Measurements from ENCODE around the gene RNF214.
"Not testable (repeated sequence)": the region's sequence is repeated elsewhere in the genome, so short reads cannot be mapped to it uniquely, and the experiment has no call there.

The RNF214 gene

DNA sequence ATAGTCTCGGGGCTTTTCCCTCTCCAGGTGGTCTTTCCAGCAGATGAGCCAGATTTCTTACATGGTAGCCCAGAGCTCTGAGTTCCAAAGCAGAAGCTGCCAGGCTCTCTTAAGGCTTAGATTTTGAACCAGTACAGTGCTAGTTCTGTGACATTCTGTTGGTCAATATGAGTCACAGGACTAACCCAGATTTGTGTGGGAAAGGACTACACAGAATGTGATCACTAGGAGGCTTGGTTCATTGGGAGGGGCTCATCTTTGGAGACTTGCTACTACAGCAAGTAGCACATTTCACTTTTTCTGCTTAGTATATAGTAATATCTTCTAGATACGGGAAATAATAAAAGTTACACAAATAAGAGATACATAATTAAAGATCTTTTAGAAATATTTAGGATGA lies 24.1 kb downstream of the RNF214 start:
- no peak for TF ChIP-seq POLR2AphosphoS5 (IDR thresholded peaks at IDR 0.05; ENCODE audit: low read depth, low read length)
- FAIRE-seq (no peak), DNase-seq (ENCODE audit: insufficient read length, low spot score) (no peak)

DNA sequence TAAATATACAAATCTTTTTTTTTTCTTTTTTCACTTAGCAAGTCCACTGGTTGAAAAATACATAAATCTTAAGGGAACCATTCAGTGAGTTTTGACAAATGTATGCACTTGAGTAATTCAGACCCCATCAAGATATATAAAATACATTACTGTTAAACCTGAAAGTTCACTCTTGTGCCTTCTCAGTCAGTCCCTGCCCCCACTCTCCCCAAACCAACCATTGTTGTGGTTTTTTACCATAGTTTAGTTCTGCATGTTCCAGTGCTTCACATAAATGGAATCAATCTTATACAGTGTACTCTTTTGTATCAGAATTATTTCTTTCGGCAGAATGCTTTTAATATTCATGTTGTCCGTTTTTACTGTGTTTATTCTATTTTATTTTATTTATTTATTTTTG lies 26.1 kb downstream of the RNF214 start:
- no peak for DNase-seq (ENCODE audit: insufficient read length, low spot score)
- TF ChIP-seq TAF1 (IDR thresholded peaks at IDR 0.05; ENCODE audit: low read depth, low read length), result no peak
- FAIRE-seq, result no peak

DNA sequence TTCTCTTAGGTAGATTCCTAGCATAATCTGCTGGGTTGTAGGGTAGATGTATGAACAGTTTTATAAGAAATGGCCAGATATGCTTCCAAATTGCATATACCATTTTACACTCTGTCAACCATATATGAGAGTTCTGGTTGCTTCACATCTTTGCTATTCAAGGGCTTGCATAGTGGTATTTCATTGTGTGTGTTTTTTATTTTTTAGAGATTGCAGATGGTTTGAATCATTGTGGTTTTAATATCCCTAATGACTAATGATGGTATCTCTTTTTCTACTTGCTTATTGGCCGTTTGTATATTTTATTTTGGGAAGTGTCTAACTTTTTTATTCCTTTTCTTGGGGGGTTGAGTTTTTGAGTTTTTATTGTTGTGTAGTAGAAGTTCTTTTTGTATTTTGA lies 26.9 kb downstream of the RNF214 start:
- TF ChIP-seq POU2F2 (IDR thresholded peaks at IDR 0.05; ENCODE audit: low read depth, low read length) (no peak), PAX5 (IDR thresholded peaks at IDR 0.05; ENCODE audit: insufficient read depth, low read length, severe bottlenecking) (no peak), POLR2AphosphoS5 (IDR thresholded peaks at IDR 0.05; ENCODE audit: low read depth, low read length) (no peak), TAF1 (IDR thresholded peaks at IDR 0.05; ENCODE audit: low read depth, low read length) (no peak), SPI1 (IDR thresholded peaks at IDR 0.05; ENCODE audit: low read depth, low read length) (no peak), POLR2A (IDR thresholded peaks at IDR 0.05; ENCODE audit: low read depth, low read length) (no peak)
- FAIRE-seq (no peak), DNase-seq (ENCODE audit: insufficient read length, low spot score) (no peak)

DNA sequence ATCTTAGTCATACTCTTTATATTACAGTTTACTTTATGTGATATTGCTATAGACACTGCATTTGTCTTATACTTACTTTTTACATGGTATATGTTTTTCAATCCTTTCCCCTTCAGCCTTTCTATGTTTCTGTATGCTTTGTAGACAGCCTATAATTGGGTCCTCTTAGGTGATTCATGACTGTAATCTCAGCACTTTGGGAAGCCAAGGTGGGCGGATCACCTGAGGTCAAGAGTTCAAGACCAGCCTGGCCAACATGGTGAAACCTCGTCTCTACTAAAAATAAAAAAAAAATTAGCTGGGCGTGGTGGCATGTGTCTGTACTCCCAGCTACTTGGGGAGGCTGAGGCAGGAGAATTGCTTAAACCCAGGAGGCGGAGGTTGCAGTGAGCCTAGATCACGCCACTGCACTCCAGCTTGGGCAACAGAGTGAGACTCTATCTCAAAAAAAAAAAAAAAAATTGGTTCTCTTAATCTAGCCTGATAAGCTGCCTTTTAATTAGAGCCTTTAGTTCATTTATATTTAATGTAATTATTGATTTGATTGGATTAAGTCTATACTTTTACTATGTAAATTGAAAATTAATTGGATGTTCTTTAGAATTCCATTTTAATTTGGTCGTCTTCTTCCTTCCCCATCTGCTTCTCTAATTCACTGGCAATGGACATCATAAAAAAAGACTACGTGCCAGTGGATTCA lies 32.3 kb downstream of the RNF214 start:
- DNase-seq (ENCODE audit: insufficient read length, low spot score); FAIRE-seq: not testable (repeated sequence)

DNA sequence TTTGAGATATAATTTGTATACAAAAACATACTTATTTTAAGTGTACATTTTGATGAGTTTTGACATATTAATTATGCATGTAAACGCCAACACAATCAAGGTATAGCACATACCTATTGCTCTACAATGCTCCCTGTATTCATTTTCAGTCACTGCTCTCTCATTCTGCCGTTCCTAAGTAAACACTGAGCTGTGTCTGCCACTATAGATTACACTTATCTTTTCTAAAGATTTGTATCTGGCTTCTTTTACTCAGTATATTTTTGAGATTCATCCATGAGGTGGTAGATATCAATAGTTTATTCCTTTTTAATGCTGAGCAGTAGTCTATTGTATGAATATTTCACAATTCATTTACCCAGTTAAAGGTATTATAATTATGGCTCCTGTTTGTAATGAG lies 33.3 kb downstream of the RNF214 start:
- TF ChIP-seq POLR2AphosphoS5 (IDR thresholded peaks at IDR 0.05; ENCODE audit: low read depth, low read length) (no peak), SPI1 (IDR thresholded peaks at IDR 0.05; ENCODE audit: low read depth, low read length) (no peak), POU2F2 (IDR thresholded peaks at IDR 0.05; ENCODE audit: low read depth, low read length) (no peak), POLR2A (IDR thresholded peaks at IDR 0.05; ENCODE audit: low read depth, low read length) (no peak), PAX5 (IDR thresholded peaks at IDR 0.05; ENCODE audit: insufficient read depth, low read length, severe bottlenecking) (no peak), TAF1 (IDR thresholded peaks at IDR 0.05; ENCODE audit: low read depth, low read length) (no peak)
- no peak for FAIRE-seq
- DNase-seq (ENCODE audit: insufficient read length, low spot score), result no peak

DNA sequence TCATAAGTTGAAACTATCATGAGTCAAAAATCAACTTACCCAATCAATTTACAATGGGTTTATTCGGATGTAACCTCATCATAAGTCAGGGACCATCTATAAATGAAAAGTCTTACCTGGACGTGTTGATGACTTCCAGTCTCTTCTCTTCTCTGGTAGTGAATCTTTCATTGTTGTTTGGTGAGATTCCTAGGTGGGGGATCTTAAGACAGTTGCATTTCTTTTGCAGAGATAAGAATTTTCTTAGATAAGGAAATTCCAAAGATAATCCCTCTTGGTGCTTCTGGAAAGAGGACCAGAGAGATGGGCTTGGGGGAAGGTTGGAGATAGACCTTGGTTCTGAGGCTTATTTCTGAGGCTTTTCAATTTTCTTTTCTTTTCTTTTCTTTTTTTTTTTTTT lies 37.4 kb downstream of the RNF214 start:
- no peak for FAIRE-seq
- no peak for DNase-seq (ENCODE audit: insufficient read length, low spot score)
- TF ChIP-seq SPI1 (IDR thresholded peaks at IDR 0.05; ENCODE audit: low read depth, low read length), result no peak
- TF ChIP-seq POLR2AphosphoS5 (IDR thresholded peaks at IDR 0.05; ENCODE audit: low read depth, low read length), result no peak
- no peak for TF ChIP-seq POLR2A (IDR thresholded peaks at IDR 0.05; ENCODE audit: low read depth, low read length)
- no peak for TF ChIP-seq PAX5 (IDR thresholded peaks at IDR 0.05; ENCODE audit: insufficient read depth, low read length, severe bottlenecking)
- no peak for TF ChIP-seq POU2F2 (IDR thresholded peaks at IDR 0.05; ENCODE audit: low read depth, low read length)
- no peak for TF ChIP-seq TAF1 (IDR thresholded peaks at IDR 0.05; ENCODE audit: low read depth, low read length)

DNA sequence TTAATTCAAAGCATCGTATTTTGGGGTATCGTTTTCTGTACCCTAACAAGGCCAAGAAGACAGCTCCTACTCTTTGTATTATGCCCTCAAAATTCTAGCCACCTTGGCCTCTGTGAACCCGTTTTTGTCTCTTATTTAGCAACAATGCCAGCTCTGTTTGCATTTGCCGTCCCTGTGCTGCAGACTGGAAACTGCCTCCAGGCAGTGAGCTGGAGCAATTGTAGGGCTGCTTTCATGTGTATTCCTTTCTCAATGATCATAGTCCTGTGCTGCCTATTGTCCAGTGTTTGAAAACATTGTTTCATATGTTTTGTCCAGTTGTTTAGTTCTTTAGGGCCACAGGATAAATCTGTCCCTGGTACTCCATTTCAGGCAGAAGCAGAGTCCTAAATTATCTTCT lies 38.7 kb downstream of the RNF214 start:
- TF ChIP-seq POLR2AphosphoS5 (IDR thresholded peaks at IDR 0.05; ENCODE audit: low read depth, low read length) (no peak), POU2F2 (IDR thresholded peaks at IDR 0.05; ENCODE audit: low read depth, low read length) (no peak), SPI1 (IDR thresholded peaks at IDR 0.05; ENCODE audit: low read depth, low read length) (no peak), TAF1 (IDR thresholded peaks at IDR 0.05; ENCODE audit: low read depth, low read length) (no peak)
- no peak for FAIRE-seq

DNA sequence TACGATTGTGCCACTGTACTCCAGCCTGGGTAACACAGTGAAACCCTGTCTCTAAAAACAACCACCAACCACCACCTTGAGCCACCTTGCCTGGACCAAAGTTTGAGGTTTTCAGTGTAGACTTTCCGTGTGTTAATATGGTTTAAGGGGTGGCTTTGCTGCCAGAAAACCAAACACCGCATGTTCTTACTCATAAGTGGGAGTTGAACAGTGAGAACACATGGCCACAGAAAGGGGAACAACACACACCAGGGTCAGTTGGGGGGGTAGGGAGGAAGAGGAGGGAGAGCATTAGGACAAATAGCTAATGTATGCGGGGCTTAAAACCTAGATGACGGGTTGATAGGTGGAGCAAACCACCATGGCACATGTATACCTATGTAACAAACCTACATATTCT lies 39.7 kb downstream of the RNF214 start:
- FAIRE-seq; DNase-seq (ENCODE audit: insufficient read length, low spot score): not testable (repeated sequence)

More for the DNA sequence above, 38.7 kb downstream of the RNF214 start:
- DNase-seq (ENCODE audit: insufficient read length, low spot score), result no peak

DNA sequence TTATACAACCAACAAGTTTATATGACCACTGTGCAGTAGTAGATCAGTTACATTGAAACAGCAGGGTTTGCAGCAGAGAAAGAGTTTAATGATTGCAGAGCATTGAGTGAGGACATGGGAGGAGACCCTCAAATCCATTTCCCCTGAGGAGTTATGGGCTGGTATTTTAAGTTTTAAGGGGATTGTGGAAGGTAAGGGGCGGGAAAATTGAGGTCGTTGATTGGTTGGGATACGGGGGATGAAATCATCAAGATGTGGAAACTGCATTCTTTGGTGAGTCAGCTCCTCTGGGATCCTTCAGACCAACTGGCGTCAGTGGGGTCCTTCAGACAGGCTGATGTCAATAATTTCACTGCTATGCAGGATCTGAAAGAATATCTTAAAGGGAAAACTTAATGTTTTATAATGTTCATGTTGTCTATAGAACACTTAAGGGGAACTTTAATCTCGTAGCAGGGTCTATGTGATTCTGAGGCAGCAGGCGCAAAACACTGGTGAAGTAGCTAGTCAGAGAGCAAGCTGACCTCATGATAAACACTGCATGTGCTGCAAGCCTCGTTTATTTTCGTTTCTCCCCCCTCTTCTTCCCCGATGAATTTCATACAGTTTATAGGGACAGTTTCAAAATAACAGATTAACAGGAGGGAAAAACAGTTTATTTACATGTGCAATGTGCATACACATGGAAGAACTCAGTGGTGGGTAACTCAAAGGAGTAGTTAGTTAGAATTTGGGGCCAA lies 41.2 kb downstream of the RNF214 start:
- DNase-seq (ENCODE audit: insufficient read length, low spot score) (no peak), FAIRE-seq (no peak)

DNA sequence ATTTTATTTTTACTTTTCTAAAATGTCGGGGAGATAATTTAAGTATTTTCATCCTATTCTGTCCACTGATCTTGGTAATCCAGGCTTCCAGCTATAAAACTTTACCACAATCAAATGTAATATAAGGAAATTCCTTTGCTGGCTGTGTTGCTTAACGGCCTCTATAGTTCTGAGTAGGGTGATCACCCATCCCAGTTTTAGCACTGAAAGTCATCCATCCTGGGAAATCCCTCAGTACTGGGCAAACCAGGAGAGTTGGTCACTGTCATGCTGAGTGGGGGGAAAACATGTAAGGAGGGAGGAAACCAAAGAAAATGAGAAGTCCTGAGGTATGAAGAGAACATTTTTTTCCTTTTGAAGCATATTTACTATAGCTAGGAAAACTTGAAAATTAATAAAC lies 45.9 kb downstream of the RNF214 start:
- TF ChIP-seq POU2F2 (IDR thresholded peaks at IDR 0.05; ENCODE audit: low read depth, low read length) (no peak), PAX5 (IDR thresholded peaks at IDR 0.05; ENCODE audit: insufficient read depth, low read length, severe bottlenecking) (no peak), TAF1 (IDR thresholded peaks at IDR 0.05; ENCODE audit: low read depth, low read length) (no peak), POLR2AphosphoS5 (IDR thresholded peaks at IDR 0.05; ENCODE audit: low read depth, low read length) (no peak), POLR2A (IDR thresholded peaks at IDR 0.05; ENCODE audit: low read depth, low read length) (no peak), SPI1 (IDR thresholded peaks at IDR 0.05; ENCODE audit: low read depth, low read length) (no peak)
- no peak for DNase-seq (ENCODE audit: insufficient read length, low spot score)
- FAIRE-seq, result no peak

More for the DNA sequence above, 41.2 kb downstream of the RNF214 start:
- TF ChIP-seq POLR2A (IDR thresholded peaks at IDR 0.05; ENCODE audit: low read depth, low read length) (no peak), POLR2AphosphoS5 (IDR thresholded peaks at IDR 0.05; ENCODE audit: low read depth, low read length) (no peak), POU2F2 (IDR thresholded peaks at IDR 0.05; ENCODE audit: low read depth, low read length) (no peak), PAX5 (IDR thresholded peaks at IDR 0.05; ENCODE audit: insufficient read depth, low read length, severe bottlenecking) (no peak), SPI1 (IDR thresholded peaks at IDR 0.05; ENCODE audit: low read depth, low read length) (no peak), TAF1 (IDR thresholded peaks at IDR 0.05; ENCODE audit: low read depth, low read length) (no peak)
